BE2C (cell line): ENCODE measurements around the gene AGPAT3.

Experiments used
- DNase-seq: peaks from one replicate; pipeline ENCODE4 v3.0.0-alpha.2; 2020
- H3K27me3 ChIP-seq: fragments of 250-450 bp; sonication (Bioruptor Pico); 2 replicates; pipeline ENCODE4 v1.5.1; 2020; ENCODE audit warnings: mild to moderate bottlenecking
- H3K36me3 ChIP-seq: fragments of 250-450 bp; sonication (Bioruptor Pico); 2 replicates; pipeline ENCODE4 v1.5.1; 2020; ENCODE audit warnings: mild to moderate bottlenecking
- H3K4me1 ChIP-seq: fragments of 250-450 bp; sonication (Bioruptor Pico); 2 replicates; pipeline ENCODE4 v1.5.1; 2020
- H3K4me3 ChIP-seq: 2 replicates; pipeline ENCODE4 v1.5.1; 2011; ENCODE audit warnings: low read depth, low read length
- H3K9me3 ChIP-seq: fragments of 250-450 bp; sonication (Bioruptor Pico); 2 replicates; pipeline ENCODE4 v1.5.1; 2020
- CTCF ChIP-seq: IDR thresholded peaks from 2 replicates; pipeline ENCODE4 v1.5.1; 2012; ENCODE audit warnings: mild to moderate bottlenecking, low read depth, low read length

AGPAT3 gene

DNA sequence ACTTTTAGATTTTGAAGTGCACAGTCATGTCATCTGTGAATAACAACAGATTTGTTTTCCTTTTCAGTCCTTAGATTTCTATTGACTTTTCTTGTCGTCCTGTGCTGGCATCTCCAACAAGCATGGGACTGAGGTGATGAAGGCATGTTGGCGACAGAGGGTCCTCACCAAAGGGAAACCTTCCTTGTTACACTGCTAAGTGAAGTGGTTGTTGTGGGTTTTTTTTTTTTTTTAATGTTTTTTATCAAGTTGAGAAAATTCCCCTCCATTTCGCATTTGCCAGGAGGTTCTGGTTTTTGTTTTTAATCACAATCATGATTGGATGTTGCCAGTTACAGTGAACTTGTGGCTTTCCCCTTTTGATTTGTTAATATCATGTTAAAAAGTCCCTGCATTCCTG lies 24.0 kb downstream of the AGPAT3 start:
- H3K36me3 ChIP-seq = no peaks in the 10 kb centered on the region; the same call in 1 of the 2 replicates
- H3K9me3 ChIP-seq = no peaks in the 10 kb centered on the region
- H3K4me1 ChIP-seq = peaks cover 7% of the 10 kb centered on the region
- H3K27me3 ChIP-seq = no peaks in the 10 kb centered on the region
- DNase-seq = no peak
- no peak for TF ChIP-seq CTCF
- no peak overlapping the region for H3K4me3 ChIP-seq

GRCh38 chr21:43890042-43890441 lies 25.0 kb downstream of the AGPAT3 start:
- Histone ChIP-seq H3K36me3 (no peaks in the 10 kb centered on the region; the same call in 1 of the 2 replicates), H3K9me3 (no peaks in the 10 kb centered on the region), H3K27me3 (no peaks in the 10 kb centered on the region), H3K4me1 (peaks cover under 1% of the 10 kb centered on the region; the same call in 1 of the 2 replicates), H3K4me3 (no peak overlapping the region)
- no peak for TF ChIP-seq CTCF
- no peak for DNase-seq

DNA sequence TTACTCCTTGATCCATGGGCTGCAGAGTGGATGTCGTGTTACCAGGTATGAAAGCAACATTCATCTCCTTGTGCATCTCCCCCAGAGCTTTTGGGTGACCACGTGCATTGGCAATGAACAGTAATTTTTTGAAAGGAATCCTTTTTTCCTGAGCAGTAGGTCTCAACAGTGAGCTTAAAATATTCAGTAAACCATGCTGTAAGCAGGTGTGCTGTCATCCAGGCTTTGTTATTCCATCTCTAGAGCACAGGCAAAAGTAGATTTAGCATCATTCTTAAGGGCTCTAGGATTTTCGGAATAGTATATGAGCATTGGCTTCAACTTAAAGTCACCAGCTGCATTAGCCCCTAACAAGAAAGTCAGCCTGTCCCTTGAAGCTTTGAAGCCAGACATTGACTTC lies 27.3 kb downstream of the AGPAT3 start:
- TF ChIP-seq CTCF = no peak
- H3K4me1 ChIP-seq = no peaks in the 10 kb centered on the region
- H3K36me3 ChIP-seq = no peaks in the 10 kb centered on the region; the same call in 1 of the 2 replicates
- no peaks in the 10 kb centered on the region for H3K27me3 ChIP-seq
- no peak for DNase-seq
- H3K9me3 ChIP-seq = no peaks in the 10 kb centered on the region
- no peak overlapping the region for H3K4me3 ChIP-seq

DNA sequence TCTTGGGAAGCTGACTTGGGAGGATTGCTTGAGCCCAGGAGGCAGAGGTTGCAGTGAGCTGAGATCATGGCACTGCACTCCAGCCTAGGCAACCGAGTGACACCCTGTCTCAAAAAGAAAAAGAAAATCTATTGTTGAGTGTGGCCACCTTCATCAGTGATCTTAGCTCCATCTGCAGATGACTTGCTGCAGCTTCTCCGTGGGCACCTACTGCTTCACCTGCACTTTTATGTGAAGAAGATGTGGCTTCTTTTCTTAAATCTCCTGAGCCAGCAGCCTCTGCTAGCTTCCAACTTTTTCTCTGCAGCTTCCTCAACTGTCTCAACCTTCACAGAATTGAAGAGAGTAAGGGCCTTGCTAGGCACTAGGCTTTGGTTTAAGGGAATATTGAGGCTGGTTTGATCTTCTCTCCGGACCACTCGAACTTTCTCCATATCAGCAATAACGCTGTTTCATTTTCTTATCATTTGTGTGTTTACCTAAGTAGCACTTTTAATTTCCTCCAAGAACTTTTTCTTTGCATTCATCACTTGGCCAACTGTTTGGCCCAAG lies 28.0 kb downstream of the AGPAT3 start:
- H3K36me3 ChIP-seq = no peaks in the 10 kb centered on the region; the same call in 1 of the 2 replicates
- no peak for DNase-seq
- no peaks in the 10 kb centered on the region for H3K9me3 ChIP-seq
- no peak overlapping the region for H3K4me3 ChIP-seq
- no peaks in the 10 kb centered on the region for H3K27me3 ChIP-seq
- no peak for TF ChIP-seq CTCF
- H3K4me1 ChIP-seq = no peaks in the 10 kb centered on the region

DNA sequence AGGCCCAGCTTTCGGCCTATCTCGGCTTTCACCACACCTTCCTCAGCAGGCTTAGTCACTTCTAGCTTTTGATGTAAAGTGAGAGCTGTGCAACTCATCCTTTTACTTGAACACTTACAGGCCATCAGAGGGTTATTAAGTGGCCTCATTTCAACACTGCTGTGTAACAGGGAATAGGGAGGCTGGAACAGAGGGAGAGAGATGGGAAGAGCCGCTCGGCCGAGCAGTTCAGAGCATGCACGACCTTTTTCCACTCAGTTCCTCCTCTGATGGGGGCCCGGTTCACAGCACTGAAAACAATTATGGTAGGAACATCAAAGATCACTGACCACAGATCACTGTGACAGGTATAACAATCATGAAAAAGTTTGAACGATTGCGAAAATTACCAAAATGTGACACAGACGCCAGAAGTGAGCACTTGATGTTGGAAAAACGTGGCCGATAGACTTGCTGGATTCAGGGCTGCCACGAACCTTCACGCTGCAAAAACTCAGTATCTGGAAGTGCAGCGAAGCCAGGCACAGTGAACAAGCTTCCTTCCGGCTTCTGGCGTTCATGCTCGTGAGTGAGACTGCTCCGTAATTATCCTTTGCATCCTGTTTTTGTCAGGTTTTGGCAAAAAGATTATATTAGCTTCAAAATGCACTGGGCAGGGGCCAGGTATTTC lies 28.6 kb downstream of the AGPAT3 start:
- Histone ChIP-seq H3K4me1 (no peaks in the 10 kb centered on the region), H3K36me3 (no peaks in the 10 kb centered on the region; the same call in 1 of the 2 replicates), H3K27me3 (no peaks in the 10 kb centered on the region), H3K9me3 (no peaks in the 10 kb centered on the region), H3K4me3 (peak overlapping the region; percentile 11; the same call in 1 of the 2 replicates)
- no peak for TF ChIP-seq CTCF
- DNase-seq = no peak

- Histone ChIP-seq H3K9me3 (no peaks in the 10 kb centered on the region), H3K36me3 (no peaks in the 10 kb centered on the region; the same call in 1 of the 2 replicates), H3K27me3 (no peaks in the 10 kb centered on the region), H3K4me1 (no peaks in the 10 kb centered on the region), H3K4me3 (0 out of 2 replicates have a peak overlapping the region, but pooled peaks have one; percentile 11)
- no peak for TF ChIP-seq CTCF
- no peak for DNase-seq
Measured at GRCh38 chr21:43894206-43894577, 29.2 kb downstream of the AGPAT3 start.
